ENCODE data around the gene CDS2.

Gene CDS2

DNA sequence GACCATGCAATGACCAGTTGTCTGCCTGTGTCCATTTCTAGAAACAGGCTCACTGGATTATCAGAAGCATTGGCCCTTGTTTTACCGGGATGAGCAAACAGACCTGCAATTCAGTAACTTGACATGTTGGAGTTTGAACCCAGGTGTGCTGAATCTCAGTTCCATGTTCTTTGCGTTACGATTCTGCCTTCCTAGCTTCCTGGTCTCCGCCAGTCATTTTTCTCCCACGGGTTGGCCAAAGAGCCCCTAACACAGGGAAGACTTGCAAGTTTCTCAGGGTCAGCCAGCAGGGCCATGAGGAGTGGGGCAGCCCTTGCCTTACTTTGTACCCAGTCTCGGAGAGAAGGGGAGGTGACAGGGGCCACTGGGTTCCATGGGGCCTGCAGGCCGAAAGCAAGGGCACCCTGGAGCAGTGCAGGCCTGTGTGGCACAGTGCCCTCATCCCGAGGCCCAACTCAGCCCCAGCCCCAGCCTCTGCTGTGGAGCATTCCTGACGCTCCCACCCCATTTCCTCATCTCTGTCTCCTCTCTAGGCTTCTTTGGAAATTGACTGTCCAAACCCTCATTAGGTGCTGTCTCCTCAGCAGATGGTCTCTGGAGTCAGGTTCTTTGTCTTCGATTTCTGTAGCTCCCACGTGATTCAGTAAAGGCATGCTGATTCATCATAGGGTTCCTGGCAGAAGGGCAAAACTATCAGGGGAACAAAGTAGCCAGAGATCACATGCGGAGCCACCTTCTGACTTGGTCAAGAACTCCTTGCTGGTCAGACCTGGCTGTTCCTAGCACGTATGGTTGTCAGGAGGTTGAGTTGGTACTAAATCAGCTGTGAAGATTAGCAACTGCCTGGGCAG is 23.6 kb downstream of the CDS2 start:
- DNase-seq, result no peak

DNA sequence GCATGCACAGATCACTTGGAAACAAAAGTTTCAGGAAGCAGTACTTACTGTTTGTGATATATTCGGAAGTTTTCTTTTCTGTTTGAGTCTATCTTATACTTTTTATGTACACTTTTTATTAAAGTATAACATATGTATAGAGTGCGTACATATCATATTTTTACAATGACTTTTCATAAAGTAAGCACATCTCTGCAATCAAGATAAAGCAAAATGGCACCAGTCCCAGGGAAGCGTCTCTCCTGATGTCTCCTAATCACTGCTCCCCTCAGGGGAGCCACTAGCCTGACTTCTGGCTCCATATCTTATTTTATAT is 26.3 kb downstream of the CDS2 start:
- DNase-seq, result no peak

DNA sequence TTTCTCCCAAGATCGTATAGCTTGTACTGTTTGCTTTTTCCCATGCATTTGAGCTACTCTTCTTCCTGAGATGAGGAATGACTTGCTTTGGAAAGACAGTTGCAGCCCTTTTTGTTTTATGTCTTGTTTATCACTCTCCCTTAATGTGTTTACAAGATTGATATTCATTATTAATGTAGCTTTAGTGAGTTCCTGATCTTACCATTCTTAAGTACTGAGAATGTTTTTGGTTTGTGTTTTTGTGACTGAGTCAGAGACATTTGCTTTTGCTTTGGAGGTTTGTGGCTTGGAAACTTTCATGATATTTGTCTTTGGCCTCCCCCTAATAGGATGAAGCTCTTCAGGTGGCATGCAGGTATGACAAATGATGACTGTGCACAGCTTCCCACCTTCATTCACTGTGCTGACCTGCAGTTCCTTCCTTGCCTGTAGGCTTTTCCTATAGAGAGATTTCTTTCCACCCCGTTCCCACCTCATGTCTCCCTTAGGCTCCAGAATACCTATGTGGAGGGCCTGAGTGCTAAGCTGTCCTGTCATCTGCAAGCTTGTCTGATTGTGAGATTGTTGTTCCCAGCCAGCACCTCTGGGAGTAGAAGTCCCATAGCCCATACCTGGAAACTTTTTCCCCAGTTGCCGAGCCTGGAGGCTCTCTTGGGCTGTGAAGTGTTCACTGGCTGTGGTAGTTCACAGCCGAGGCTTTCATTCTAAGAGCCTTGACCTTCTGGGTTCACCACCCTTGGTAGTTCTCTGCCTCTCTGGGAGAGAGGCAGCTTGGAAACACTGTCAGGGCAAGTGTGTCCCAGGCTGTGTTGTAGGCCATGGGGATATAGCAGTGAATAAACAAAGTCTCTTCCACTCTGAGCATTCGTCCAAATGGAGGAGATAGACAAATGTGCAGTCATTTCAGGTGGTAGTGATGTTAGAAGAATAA is 27.1 kb downstream of the CDS2 start:
- DNase-seq, result no peak

DNA sequence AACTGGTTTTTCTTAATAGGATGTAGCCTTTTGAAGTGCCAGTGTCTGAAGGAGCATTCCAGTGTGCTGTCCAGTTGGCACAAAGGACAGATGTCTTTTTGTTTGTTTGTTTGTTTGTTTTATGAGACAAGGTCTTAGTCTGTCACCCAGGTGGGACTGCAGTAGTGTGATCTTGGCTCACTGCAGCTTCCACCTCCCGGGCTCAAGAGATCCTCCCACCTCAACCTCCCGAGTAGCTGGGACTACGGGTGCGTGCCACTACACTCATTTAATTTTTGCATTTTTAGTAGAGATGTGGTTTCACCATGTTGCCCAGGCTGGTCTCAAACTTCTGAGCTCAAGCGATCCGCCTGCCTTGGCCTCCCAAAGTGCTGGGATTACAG is 27.7 kb downstream of the CDS2 start:
- no peak for DNase-seq

DNA sequence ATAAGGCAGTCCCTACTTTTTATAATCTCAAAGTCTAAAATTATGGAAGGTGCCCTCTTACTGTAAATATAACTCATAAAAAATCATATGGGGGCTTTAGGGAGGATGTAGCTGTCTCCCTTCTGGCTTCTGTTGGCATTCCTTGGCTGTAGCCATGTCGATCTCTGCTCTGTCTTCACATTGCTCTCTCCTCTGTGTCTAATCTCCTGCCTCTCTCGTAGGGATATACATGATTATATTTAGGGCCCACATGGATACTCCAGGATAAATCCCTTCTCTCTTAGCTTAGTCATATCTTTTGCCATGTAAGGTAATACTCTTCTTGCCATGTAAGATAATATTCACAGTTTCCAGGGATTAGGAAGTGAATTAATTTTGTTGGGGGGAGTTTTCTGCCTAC is 28.6 kb downstream of the CDS2 start:
- no peak for DNase-seq

DNA sequence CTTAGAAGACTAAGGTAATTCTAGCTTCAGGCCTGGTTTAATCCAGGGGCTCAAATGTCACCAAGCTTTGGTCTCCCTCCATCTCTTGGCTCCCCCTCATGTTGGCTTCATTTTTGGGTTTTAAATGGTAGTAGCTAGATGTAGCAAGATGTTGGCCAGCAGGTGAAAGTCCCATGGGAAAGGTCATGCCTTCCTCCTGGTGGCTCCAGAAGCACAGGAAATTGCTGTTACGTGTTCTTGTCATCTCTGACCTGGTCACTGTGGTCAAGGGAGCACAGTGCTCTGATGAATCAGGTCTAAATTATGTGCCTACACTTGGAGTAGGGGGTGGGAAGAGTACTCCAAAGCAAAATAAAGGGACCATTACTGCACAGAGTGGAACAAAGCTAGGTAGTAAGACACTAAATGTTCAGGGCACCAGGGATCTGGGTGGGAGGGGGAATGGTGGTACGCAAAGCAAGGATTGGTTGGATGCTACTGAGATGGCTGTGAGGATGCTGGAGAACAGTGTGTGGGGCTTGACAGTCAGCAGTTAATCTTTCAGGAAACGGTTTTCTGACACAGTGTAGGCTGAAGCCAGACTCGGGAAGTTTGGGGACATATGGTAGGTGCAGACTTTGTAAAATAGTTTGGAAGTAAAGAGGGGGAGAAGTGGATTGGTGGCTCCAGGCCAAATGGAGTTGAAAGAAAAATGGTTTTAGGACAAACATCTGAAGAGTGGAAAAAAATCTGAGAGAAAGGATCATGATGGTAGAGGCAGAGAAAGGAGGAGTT is 30.1 kb downstream of the CDS2 start:
- no peak for DNase-seq

DNA sequence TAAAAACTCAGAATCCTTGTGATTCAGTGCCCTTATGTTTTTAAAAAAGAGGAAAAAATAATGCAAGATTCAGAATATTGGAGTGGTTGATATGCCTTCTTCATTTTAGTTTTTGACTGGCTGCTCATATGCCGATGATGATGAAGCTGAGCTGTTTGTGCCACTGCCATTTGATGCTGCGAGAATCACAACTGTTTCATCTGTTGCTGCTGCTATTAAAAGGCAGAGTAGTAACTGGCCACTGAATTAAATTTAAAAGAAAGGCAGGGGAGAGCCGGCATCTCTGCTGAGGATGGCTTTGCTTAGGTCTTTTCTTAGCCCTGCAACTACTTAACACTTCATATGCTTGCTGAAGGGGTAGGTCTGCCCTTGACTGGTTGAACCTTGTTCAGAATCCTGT is 33.1 kb downstream of the CDS2 start:
- no peak for DNase-seq

DNA sequence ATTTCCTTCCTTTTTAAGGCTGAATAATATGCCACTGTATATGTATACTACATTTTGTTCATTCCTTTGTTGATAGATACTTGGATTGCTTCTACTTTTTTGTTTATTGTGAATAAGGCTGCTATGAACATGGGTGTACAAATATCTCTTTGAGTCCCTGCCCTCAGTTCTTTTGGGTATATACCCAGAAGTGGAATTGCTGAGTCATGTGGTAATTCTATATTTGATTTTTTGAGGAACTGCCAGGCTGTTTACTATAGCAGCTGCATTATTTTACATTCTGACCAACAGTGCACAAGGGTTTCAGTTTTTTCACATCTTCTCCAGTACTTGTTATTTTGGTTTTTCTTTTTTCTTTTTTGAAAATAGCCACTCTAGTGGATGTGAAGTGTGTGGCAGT is 34.1 kb downstream of the CDS2 start:
- no peak for DNase-seq

DNA sequence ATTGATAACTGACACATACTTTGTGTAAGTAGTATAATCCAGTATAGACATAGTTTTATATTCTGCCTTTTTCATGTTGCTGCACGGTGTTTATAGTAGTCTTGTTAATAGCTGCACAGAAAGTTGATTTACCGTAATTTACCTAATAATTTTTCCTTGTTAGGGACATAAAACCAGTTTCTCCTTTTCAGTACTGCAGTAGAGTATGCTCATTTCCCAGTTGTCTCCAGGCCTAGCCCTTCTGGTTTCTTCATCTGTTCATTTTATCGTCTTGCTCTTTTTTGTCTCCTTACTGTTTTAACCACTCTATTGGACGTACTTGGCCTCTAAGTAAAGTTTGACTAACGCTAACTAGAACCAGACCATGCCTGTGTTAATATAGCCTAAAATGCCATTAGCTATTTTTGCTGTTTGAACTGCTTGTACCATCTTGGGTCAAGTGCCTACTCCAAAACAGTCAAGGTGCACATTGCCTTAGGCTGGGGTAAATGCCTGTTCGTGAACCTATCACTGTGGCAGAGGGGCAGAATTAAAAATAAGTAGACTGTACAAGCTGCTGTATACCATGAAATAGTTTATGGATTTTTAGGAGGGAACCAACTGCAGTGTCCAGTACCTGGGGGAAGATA is 34.8 kb downstream of the CDS2 start:
- no peak for DNase-seq

DNA sequence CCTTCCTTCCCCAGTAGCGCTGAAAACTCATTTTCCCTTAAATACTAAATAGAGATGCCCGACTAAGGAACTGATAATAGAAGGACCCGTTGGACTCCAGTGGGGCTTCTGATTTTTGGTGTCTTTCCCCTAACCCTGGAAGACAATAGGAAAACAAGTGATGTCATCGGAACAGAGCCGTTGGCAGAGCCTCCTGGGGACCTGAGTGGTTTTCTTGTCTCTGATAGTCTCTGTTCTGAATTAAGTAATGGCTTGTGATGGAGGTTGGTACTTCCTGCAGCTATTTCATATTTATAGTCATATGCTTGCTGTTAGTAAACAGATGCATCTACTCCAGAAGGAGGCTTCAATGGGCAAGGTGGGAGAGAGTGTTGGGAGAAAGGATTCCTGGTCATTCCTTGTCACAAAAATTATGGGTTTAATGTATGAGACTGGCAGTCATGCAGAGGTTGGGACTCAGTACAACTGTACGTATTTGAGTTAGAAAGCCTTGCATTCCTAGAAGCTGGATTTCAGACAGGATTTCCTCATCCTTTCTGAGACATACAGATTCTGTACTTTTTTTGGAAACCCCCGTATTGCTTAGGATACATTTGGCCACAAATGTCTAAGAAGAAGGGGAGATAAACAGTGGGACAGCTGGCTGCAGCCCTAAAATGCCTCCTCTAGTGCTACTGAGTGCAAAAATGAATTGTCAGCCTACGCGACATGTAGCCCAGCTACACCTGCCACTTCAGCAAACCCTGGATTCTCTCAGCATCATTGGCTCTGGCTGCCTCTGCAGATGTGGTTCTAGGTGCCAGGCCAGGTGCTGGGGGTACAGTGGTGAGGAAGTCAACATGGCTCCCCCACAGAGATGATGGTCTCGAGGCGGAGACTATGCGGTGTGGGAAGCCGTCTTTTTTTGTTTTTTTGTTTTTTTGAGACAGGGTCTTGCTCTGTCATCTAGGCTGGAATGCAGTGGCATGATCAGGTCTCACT is 38.1 kb downstream of the CDS2 start:
- no peak for DNase-seq

DNA sequence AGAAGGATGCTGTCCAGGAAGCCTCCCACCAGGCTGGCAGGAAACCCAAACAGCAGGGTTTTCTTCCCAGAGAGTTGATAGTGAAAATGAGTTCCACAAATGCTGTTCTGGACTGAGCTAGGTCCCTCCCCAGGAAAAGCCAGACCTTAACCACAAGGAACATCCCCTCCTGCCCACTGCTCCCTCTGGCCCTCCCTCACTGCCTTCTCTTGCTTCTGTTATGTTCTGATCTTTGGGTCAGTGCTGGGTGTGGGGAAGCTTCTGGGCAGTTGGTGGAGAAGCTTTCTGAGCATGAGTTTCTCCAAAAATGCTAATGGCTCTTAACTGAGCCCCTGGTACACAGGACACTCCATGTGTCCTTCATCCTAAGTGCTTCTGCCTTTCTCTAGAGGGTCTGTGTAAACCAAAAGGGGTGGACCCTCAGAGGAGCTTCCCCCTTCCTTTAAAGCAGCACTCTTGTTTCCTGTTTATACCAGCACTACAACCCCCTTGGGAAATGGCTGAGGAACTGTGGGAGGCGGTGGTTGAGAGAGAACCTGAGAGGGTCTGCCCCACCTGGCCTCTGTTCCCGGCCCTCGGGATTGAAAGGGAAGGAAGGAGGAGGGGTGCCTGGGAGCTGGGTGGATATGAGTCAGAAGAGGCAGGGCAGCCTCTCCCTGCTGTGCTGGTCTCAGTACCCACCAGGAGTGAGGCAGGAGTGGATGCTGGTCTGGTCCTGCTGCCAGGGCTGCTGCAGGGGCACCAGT is 42.0 kb downstream of the CDS2 start:
- no peak for DNase-seq

DNA sequence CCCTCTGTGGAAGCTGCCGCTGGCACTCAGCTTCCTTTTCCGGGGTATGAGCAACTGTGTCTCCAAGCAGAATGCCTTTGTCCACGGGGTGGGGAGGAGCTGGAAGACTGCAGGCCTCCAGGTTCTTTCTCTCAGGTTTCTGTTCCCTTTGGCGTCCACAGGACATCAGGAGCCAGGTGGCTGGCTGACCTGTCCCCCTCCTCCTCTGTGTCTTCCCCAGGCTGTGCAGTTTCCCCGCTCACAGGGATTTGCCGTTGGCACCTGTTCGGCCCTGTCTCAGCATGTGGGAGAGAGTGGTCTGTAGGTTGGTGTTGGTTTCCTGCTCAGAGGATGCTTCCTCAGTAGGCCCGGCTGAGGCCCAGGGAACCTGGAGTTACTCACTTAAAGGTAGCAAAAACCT is 43.5 kb downstream of the CDS2 start:
- DNase-seq, result no peak

DNA sequence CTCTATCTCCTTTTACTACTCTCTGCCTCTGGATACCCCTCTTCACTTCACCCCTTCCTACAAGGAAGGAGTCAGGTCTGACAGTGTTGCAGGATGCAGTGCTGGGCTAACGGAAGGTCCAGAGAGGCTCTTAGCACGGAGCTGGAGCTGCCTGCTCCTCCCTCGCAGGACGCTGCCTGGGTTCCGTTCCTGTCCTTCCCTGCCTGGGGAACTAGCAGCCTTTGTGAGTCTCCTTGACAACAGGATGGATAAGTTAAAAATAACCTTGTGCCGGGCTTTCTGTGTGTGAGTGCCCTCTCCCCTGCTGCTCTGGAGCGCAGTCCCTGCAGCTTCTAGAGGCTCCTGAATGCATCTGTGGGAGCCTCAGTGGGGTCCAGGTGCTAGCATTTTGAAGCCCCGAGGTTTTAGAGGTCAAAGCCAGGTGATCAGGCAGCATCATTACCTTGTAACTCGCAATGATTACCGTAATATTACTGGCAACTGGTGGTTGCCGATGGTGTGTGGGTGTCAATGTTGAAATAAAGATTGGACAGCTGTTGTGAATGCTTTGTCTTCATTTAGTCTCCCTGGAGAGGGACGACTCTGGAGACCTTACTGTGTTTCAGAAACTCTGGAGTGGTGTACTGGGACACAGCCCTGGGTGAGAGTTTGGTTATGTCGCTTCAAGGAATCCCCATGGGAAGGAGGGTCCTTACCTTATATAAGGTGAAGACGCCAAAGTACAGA is 44.4 kb downstream of the CDS2 start:
- no peak for DNase-seq

DNA sequence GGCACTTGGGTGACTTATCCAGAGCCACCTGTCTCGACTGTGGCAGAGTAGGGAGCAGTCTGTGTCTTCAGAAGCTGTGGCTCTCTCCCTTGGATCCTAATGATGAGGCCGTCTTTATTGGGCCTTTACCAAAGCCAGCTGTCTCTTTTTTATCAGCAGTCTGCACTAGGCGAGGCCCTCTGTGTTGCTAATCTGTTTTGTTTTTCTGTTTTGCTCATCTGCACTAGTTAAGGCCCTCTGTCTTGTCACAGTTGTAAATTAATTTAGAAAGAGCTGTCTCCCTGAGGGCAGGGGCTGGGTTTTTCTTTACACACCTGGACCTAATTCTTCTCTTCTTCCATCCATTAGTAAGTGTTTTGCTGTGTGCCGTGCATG is 45.0 kb downstream of the CDS2 start:
- DNase-seq, result no peak

DNA sequence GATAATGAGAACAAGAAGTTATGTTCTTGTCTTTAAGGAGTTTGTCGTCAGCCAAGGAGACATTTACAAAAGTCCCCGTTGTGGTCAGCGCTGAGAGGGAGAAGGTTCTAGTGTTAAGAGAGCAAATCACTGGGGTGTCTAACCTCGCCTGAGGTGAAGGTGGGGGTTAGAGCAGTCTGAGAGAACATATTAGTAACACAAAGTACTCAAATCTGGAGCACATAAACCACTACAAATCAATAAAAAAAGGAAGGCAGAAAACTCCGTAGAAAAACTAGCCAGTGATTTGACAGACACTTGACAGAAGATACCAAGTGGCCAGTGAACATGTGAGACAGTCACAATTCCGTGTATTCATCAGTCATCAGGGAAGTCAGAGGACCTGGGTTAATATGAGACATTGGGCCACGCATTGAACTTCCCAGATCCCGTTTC is 45.4 kb downstream of the CDS2 start:
- no peak for DNase-seq

DNA sequence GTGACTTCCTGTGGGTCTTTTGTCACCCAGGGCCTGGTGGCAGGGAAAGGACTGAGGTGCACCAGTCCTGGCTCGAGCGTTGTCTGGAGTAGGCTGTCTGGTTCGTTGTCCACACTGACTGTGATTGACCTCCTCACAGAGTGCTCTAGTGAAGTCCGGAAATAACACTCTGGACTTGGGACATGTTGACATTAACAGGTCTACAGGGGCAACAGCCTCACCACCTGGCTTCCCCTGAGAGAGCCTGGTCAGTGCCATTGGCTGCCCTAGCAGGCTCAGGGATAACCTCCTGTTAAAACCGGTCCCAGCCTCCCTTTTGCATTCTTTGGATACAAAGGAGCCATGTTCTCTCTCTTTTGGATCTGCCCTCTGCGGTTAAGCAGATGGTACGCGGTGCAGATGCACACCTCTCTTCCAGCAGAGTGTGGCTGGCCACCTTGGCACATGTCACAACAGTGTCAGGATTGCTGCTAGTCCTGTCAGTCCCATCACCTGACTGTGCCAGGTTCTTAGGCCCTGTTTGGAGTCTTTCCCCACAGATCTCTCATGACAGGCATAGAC is 46.2 kb downstream of the CDS2 start:
- DNase-seq, result no peak

DNA sequence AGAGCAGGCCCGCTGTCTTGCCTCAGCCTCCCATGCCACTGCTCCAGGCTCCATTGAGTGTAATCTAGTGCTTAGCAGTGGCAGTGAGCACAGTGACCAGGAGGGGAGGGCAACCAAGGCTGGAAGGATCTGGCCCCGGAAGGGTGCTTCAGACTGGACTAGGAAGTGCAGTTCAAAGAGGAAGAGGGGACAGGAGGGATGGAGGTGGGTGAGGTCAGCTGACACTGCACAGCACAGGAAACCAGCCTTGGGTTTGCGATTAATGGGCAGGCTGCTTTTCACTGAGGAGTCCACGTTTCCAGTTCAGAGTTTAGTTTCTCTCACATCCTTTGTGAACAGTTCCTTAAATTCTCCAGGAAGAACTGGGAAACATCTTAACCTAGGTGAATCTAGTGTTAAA is 46.9 kb downstream of the CDS2 start:
- no peak for DNase-seq

DNA sequence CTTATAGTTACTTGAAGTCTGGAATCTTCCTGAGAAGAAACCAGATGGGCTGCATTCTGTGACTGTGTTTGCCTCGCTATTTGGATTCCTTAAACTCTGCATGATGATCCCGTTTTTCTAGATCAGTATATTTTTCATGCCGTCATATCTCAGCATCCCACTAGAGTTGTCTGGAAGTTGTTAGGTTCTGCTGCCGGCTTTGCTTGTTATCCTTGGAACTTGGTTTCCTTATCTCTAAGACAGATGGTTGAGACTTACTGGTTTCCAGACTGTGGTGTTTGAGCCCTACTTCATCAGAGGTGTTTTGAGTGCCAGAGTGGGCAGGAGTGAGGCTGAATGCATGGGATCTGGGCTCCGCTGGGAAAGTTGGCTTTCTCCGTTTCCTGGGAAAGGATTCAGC is 50.3 kb downstream of the CDS2 start:
- DNase-seq, result no peak

DNA sequence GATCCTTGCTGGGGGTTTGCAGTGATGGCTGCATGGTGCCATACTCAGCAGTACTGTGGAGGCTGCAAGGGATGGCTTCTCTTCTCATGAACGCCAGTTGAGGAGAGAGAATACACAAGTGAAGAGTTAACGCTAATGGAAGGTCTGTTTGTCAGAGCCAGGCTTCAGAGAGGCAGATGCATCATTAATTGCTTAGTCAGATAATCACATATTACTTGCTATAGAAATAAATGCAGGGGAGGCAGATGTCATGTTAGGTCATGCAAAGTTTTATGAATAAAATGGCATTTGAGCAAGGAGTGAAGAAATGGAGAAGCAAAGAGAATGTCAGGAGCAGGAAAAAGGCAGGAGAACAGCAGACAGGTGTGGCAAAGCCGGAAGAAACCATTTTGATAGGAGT is 51.2 kb downstream of the CDS2 start:
- no peak for DNase-seq

DNA sequence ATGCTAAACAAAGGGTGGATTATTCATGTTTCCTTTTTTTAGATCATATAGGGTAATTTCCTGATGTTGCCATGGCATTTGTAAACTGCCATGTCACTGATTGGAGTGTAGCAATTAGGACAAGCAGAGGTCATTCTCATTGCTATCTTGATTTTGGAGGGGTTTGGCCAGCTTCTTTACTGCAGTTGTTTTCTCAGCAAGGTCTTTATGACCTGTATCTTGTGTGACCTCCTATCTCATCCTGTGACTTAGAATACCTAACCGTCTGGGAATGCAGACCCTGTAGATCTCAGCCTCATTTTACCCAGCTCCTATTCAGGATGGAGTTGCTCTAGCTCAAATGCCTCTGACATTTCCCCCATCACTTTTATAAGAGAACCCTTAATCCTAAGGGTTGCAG is 53.6 kb downstream of the CDS2 start:
- DNase-seq, result no peak
